ENCODE data around the gene CNP.
"Not testable (repeated sequence)": the region's sequence is repeated elsewhere in the genome, so short reads cannot be mapped to it uniquely, and the experiment has no call there.

The CNP gene

DNA sequence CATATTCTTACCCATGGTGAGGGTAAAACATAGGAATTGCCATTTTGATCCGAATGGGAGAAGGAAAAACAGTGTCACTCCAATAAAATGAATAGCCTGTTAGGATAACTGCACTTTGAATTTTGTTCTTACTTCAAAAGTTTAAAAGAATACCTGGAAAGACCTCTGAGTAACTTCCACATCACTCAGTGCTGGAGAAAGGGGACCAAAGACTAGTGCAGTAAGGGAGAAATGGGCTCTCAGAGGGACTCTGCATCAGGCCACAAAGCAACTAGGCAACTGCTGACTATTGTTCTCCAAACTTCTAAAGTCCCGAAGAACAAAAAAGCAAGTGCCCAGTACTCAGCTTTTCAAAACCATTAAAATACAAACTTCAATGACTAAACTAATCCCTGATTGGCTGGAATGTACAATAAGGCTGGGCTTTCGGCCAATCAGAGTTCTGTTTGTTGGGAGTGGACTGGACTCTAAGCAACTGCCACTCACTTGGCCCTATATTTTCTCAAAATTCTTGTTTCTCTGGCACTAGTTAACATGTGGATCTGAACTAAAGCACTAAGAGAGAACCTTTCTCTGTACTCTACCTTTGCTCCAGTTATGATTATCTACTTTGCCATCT, 44.4 kb downstream of the CNP start:
- TF ChIP-seq, protein P1, sequence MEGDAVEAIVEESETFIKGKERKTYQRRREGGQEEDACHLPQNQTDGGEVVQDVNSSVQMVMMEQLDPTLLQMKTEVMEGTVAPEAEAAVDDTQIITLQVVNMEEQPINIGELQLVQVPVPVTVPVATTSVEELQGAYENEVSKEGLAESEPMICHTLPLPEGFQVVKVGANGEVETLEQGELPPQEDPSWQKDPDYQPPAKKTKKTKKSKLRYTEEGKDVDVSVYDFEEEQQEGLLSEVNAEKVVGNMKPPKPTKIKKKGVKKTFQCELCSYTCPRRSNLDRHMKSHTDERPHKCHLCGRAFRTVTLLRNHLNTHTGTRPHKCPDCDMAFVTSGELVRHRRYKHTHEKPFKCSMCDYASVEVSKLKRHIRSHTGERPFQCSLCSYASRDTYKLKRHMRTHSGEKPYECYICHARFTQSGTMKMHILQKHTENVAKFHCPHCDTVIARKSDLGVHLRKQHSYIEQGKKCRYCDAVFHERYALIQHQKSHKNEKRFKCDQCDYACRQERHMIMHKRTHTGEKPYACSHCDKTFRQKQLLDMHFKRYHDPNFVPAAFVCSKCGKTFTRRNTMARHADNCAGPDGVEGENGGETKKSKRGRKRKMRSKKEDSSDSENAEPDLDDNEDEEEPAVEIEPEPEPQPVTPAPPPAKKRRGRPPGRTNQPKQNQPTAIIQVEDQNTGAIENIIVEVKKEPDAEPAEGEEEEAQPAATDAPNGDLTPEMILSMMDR (IDR thresholded peaks at IDR 0.05; ENCODE audit: extremely low read depth, missing control alignments) = no peak
- DNase-seq (ENCODE audit: low spot score) = no peak

GRCh38 chr17:42012363-42012762, 45.8 kb downstream of the CNP start:
- DNase-seq (ENCODE audit: low spot score) = not testable (repeated sequence)

DNA sequence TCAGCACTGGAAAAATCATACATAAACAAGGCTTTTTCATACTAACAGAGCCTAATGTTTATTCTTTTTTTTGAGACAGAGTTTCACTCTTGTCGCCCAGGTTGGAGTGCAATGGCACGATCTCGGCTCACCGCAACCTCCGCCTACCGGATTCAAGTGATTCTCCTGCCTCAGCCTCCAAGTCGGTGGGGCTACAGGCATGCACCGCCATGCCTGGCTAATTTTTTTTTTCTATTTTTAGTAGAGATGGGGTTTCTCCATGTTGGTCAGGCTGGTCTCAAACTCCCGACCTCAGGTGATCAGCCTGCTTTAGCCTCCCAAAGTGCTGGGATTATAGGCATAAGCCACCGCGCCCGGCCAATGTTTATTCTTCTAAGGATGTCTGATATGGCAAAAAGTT, 47.1 kb downstream of the CNP start:
- DNase-seq (ENCODE audit: low spot score) = not testable (repeated sequence)

- peak; percentile 10 for DNase-seq (ENCODE audit: low spot score)
- TF ChIP-seq, protein P1 (IDR thresholded peaks at IDR 0.05; ENCODE audit: extremely low read depth, missing control alignments) = no peak
Measured at GRCh38 chr17:42016411-42016831, 49.8 kb downstream of the CNP start.

DNA sequence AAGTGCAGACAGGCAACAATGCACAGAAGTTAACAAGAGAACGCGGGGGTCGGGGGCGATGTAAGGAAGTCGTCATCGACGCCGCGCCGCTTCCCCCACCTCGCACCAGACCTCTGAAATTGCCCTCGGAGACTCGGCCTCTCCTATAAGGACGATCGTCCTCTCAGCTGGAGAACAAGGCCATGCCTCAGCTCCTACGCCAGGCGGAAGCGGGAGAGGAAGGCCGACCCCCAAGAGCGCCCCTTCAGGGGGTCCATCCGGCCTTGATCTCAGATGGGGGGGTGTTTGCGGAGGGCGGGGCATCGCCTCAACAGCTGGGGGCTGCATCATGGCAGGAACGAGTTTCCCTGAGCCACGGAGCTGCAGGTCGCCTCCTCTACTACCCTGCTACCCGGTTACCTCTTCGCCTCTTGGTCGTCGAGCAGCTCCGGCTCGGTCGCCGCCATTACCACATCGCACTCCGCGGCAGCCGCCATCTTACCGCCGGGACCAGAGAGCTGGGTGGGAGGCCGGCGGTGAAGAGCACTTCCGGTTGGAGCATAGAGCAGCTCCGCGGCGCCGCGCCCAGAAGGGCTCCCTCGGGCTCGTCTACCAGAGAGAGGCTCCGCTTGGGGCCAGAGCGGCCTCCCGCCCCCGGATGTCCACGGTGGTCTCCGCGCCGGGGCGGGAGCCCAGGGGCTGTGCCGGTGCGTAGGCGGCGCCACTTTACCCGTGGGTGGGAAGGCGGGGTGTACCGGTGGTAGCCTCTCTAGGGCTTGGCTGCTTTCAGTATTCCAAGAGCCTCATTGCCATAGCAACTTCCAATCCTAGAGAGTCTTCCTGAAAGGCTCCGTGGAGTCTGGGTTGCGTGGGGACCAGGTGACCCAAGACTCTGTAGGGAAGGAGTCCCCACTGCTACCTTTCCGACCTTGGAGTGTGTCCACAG, 50.6 kb downstream of the CNP start, which contains the start of gene DNAJC7:
TSS of gene DNAJC7 (minus strand) at position 499 of the 925 bp plus-strand sequence. CDS start at position 476, 23 bp downstream.
- peak; percentile 94 for DNase-seq (ENCODE audit: low spot score)
- TF ChIP-seq, protein P1 (IDR thresholded peaks at IDR 0.05; ENCODE audit: extremely low read depth, missing control alignments) = no peak

- TF ChIP-seq, protein P1 (IDR thresholded peaks at IDR 0.05; ENCODE audit: extremely low read depth, missing control alignments) = no peak
- peak; percentile 57 for DNase-seq (ENCODE audit: low spot score)
Measured at GRCh38 chr17:42017866-42018200, 51.2 kb downstream of the CNP start.

DNA sequence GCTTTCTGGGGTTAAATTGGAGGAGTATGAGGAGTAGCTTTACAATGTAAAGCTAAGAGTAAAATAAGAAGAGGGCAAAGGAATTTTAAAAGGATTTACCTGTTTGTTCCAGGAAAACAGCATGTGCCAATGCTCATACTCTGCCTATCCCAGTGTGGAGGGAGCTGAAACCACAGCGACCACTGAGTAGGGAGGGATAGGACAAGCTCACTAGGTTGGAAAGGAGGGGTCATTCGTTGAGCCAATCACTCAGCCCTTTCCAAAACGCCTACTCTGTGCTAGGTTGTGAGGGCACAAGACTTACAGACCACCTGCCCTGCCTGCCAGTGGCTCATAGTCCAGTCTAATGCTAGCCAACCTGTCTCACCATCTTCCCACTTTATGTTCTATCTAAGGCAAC, 51.7 kb downstream of the CNP start:
- TF ChIP-seq, protein P1 (IDR thresholded peaks at IDR 0.05; ENCODE audit: extremely low read depth, missing control alignments) = no peak
- peak; percentile 3 for DNase-seq (ENCODE audit: low spot score)

- DNase-seq (ENCODE audit: low spot score) = no peak
Measured at GRCh38 chr17:42018988-42019387, 52.4 kb downstream of the CNP start.

More at GRCh38 chr17:42018988-42019387, 52.4 kb downstream of the CNP start:
- TF ChIP-seq, protein P1 (IDR thresholded peaks at IDR 0.05; ENCODE audit: extremely low read depth, missing control alignments) = no peak
